NCI-H2029 treated with DMSO at 0.1 percent for 48 hours (cell line): Measurements from ENCODE around the gene PAEP.
"Not testable (repeated sequence)": the region's sequence is repeated elsewhere in the genome, so short reads cannot be mapped to it uniquely, and the experiment has no call there.

ENCODE experiments used
- DNase-seq: peaks from one replicate; lab custom pipeline; 2025; lab: John Stamatoyannopoulos, UW

PAEP gene

GRCh38 chr9:135526089-135526729, 35.3 kb upstream of the PAEP start:
- no peak for DNase-seq

- DNase-seq: no peak
These were observed 34.6 kb upstream of the PAEP start for GRCh38 chr9:135526730-135527571.

- not testable (repeated sequence) for DNase-seq
These were observed 32.6 kb upstream of the PAEP start for GRCh38 chr9:135528842-135529435.

GRCh38 chr9:135530146-135530545, 31.4 kb upstream of the PAEP start:
- no peak for DNase-seq

- DNase-seq: no peak
These were observed 30.5 kb upstream of the PAEP start for GRCh38 chr9:135531096-135531495.

- DNase-seq: no peak
These were observed 28.4 kb upstream of the PAEP start for GRCh38 chr9:135533113-135533512.

GRCh38 chr9:135533674-135534073, 27.9 kb upstream of the PAEP start:
- no peak for DNase-seq

- not testable (repeated sequence) for DNase-seq
These were observed 27.3 kb upstream of the PAEP start for GRCh38 chr9:135534192-135534711.

- not testable (repeated sequence) for DNase-seq
These were observed 26.7 kb upstream of the PAEP start for GRCh38 chr9:135534826-135535225.

- not testable (repeated sequence) for DNase-seq
These were observed 25.9 kb upstream of the PAEP start for GRCh38 chr9:135535631-135536030.

- no peak for DNase-seq
These were observed 25.3 kb upstream of the PAEP start for GRCh38 chr9:135536216-135536615.

GRCh38 chr9:135543262-135543894, 18.2 kb upstream of the PAEP start:
- not testable (repeated sequence) for DNase-seq

- no peak for DNase-seq
These were observed 16.4 kb upstream of the PAEP start for GRCh38 chr9:135544981-135545635.

GRCh38 chr9:135545646-135546176, 15.8 kb upstream of the PAEP start, which contains the start of gene OBP2A:
Gene OBP2A (plus strand): TSS chr9:135546126. CDS start chr9:135546181, 55 bp downstream.
- DNase-seq: not testable (repeated sequence)

GRCh38 chr9:135546792-135547617, 14.6 kb upstream of the PAEP start:
- not testable (repeated sequence) for DNase-seq

GRCh38 chr9:135547756-135548736, 13.5 kb upstream of the PAEP start:
- no peak for DNase-seq

- DNase-seq: not testable (repeated sequence)
These were observed 11.8 kb upstream of the PAEP start for GRCh38 chr9:135549478-135550343.

GRCh38 chr9:135550344-135550918, 11.1 kb upstream of the PAEP start:
- no peak for DNase-seq
